NCI-H146 treated with DMSO at 0.1 percent for 48 hours (cell line): ENCODE measurements around the gene ZNF77.
"Not testable (repeated sequence)": the region's sequence is repeated elsewhere in the genome, so short reads cannot be mapped to it uniquely, and the experiment has no call there.

Source experiments
- DNase-seq: peaks from one replicate; lab custom pipeline; 2025; ENCODE audit not compliant: unreplicated experiment; lab: John Stamatoyannopoulos, UW

ZNF77 gene

DNA sequence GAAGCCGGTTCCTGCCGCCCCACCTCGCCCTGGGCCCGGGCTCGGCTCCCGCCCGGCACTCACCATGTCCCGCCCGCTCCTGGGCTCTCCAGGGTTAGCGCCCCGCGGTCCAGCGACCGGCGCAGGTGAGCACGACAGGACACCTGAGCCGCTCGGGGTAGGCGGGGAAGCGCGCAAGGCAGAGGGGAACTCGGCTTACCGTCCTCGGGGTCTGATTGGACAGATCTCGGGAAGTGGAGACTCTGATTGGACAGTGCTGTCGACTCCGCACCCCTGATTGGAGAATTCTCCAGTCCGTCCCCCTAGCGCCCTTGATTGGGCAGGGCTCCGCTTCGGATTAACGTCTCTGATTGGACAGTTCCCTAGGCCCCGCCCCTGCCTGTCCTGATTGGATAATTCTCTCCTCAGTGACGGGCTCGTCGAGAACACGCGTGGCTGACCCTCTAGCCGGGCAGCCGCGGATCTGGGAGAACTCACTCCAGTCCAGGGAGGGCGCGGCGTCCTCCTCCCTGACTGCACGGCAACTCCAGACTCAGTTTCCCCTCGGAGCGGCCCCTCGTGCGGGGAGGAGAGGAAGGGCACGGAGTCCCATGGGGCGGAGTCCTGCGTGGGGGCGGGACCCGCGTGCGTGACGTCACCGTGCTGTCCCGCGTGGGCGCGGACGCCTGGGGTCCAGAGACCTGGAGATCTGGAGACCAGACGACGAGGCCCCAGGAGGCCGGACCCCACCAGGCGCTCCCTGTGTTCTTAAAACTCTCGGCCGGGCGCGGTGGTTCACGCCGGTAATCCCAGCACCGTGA lies at the start of gene ZNF77:
Gene ZNF77, minus strand, starts transcription at position 197 of the 800 bp plus-strand sequence. Its CDS starts 131 bp downstream, at position 66.
- peak; percentile 94 for DNase-seq

DNA sequence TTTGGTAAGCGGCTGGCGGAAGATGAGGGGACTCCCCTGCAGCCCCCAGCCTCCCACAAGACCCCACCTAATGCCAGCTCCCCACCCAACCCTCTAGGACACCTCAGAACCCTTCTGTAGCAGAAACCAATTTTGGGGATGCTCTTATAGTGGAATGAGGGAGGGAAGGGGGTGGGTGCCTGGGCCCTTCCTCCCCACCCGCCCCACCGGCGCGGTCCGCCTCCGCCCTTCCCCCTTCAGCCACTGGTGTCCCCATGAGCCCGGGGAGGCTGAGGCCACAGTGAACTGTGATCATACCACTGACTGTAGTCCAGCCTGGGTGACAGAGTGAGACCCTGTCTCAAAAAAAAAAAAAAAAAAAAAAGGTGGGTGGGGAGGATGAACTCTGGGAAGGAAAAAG lies 48.8 kb upstream of the ZNF77 start:
- no peak for DNase-seq

DNA sequence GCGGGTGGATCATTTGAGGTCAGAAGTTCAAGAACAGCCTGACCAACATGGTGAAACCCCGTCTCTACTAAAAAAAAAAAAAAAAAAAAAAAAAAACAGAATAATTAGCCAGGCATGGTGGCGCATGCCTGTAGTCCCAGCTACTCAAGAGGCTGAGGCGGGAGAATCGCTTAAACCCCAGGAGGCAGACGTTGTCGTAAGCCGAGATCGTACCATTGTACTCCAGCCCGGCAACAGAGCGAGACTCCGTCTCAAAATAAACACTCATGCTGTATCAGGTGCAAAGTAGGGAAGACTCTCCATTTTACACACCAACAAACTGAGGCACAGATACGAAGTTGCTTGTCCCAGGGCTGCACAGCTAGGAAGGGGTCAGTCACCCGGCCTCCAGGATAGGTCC lies 48.2 kb upstream of the ZNF77 start:
- DNase-seq = no peak

DNA sequence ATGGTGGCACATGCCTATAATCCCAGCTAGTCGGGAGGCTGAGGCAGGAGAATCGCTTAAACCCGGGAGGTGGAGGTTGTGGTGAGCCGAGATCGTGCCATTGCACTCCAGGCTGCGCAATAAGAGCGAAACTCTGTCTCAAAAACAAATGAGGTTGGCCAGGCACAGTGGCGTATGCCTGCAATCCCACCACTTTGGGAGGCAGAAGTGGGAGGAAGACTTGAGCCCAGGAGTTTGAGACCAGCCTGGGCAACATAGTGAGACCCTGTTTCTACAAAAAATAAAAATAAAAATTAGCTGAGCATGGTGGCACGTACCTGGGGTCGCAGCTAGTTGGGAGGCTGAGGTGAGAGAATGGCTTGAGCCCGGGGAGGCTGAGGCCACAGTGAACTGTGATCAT lies 47.6 kb upstream of the ZNF77 start:
- not testable (repeated sequence) for DNase-seq

DNA sequence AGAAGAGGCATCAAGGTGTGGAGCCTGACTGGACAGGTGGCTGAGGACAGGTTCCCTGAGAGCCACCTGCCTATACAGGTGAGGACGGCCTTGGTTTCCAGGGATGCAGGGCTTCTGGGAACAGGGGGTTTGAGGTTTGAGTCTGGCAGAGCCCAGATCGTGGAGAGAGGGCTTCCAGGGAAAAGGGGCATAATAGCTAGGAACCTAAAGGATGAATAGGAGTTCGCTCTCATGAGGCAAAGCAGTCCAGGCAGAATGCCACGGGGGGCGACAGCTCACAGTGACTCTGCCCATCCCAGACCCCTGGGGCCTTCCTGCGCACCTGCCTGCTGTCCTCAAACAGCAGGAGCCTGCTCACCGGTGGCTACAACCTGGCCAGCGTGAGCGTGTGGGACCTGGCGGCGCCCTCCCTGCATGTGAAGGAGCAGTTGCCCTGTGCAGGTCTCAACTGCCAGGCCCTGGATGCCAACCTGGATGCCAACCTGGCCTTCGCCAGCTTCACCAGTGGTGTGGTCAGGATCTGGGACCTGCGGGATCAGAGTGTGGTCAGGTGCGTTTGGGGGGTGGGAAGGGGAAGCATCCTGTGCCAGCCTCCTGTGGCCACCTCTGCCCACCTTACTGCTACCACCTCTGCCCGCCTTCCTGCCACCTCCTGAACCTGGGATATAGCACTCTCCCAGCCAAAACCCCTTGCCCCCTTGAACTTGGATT lies 44.6 kb upstream of the ZNF77 start:
- DNase-seq = no peak

DNA sequence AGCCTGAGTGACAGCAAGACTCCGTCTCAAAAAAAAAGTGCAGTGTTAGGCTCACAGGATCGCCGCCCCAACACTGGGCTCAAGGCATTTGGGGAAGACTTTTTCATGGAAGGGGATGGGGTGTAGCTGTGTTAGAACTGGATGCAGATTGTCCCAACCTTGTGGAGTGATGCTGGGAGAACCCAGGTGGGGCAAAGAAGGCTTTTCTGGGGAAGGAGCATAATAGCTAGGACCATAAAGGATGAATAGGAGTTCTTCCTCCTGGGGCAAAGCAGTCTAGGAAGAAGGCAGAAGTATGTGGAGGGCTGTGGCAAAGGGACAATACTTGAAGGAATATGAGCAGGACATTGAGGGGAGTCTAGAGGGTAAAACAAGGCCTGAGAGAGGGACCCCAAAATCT lies 43.8 kb upstream of the ZNF77 start:
- DNase-seq = no peak

DNA sequence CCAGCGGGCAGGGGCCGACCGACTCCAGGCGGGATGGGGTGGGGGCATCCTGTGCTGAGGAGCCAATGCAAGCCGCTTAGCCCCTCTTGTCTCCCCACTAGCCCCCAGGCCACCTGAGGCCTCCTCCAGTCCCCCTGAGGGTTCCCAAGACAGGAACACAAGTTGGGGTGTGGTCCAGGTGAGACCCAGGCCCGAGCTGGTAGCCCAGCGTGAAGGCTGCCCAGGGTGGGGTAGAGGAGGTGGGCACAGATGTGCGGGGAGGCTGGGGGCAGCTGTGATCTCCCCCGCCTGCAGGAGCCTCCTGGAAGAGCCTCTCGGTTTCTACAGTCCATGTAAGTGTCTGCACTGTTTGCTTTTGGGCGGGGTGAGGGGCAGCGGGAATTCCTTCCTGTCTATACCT lies 43.0 kb upstream of the ZNF77 start:
- DNase-seq = no peak

DNA sequence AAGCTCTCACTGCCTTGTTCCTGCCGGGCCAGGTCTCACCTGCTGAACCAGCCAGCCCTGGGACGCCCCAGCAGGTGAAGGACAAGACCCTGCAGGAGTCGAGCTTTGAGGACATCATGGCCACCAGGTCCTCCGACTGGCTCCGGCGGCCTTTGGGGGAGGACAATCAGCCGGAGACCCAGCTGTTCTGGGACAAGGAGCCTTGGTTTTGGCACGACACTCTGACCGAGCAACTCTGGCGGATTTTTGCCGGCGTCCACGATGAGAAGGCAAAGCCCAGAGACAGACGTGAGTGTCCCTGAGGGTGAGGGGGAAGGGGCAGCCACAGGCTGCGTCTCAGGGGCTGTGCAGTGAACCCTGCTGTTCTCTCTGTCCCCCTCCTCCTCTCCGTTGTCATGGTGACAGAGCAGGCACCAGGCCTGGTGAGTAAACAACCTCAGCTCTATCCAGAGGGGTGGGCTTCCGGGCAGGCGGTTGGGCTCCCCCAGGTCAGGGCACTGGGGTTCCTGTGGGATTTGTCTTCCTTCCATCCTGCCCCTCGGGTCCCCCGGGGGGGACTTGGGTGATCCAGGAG lies 42.3 kb upstream of the ZNF77 start:
- DNase-seq = peak; percentile 20

DNA sequence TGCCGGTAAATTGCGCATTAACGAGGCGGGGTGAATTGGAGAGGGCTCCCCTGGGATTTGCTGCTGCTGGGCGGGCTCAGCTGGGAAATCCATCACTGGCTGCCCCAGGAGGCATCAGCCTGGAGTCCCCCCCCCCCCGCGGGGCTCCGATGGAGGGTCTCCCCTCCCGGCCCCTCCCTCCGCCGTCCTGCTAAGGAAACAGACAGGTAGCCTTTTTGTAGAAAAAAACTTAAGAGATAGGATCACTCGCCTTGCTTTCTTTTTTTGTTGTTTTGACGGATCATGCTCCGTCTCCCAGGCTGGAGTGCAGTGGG lies 39.4 kb upstream of the ZNF77 start:
- DNase-seq = no peak

DNA sequence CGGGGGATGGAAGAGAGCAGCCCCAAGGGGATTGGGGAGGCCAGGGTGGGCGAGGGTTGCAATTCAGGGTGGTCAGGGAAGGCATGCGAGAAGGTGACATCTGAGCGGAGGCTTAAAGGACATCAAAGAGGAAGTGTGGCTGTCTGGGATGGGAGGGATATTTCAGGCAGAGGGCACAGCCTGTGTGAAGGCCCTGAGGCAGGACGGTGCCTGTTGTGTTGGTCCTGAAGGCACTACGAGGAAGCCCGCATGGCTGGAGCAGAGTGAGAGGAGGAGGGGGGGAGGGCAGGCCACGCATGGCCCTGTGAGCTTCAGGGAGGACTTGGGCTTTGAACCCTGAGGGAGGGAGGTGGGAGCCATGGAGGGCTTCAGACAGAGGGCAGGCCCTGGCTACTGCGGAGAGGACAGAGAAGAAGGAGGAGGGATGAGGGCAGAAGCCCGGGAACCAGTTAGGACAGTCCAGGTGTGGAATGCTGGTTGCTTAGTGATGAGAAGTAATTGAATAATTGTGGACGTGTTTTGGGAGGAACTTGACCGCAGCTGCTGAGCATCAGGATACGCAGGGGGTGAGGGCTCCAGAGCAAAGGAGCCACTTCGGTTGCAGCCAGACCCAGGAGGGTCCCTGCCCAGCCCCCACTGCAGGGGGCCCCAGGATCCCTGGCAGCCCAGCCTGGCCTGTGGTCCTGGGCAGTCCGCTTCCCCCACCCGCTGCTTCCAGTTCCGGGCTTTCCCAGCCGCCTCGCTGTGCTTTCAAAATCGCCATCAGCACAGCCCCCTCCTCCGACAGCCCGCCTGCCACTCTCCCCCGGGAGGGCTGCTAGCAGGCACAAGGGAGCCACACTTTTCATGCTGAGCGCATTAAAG lies 38.8 kb upstream of the ZNF77 start:
- DNase-seq = peak; percentile 70

DNA sequence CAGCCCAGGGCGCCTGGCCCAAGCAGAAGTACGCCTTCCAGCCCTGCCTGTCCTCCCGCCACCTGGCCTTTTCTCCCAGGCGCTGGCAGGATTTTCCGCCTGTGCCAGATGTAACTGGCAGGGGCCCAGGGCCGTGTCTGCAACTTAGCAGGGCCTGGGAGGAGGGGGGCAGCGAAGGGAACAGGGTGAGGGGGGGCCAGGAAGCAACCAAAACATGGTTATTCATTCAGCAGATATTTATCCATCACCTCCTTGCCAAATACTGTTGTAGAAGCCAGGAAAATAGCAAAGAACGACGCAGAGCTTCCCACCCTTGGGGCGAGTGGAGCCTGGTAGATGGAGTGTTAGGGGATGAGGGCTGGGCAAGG lies 38.2 kb upstream of the ZNF77 start:
- no peak for DNase-seq

DNA sequence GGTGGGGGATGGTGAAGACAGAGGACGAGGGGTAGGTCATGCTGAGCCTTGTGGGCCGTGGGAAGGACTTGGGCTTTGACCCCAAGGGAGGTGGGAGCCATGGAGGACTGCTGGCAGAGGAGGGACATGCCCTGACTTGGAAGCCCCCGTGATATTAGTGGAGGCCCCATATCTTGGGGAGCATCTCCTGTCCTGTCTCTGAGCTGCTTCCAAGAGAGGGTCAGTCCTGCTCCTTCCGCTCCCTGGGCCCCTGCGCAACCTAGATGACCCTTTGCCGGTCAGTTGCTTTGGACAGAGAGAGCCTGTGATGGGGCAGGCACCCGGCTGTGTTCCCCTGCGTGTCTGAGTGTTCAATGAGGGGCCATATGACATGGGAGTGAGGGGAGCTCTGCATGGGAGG lies 37.8 kb upstream of the ZNF77 start:
- DNase-seq = no peak

DNA sequence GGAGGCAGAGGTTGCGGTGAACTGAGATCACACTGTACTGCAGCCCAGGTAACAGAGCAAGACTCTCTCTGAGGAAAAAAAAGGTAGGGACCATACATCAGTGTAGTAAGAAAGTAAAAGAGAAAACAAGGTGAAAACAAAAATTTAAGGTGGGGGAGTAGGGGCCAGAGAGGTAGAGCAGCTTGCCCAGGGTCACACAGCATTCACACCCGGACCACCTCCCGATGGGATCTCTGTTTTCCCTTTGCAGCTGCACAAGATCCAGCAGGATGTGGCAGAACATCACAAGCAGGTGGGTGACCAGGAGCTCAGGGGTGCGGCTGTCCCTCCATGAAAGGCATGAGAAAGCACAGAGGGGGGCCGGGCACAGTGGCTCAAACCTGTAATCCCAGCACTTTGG lies 37.1 kb upstream of the ZNF77 start:
- DNase-seq = no peak

DNA sequence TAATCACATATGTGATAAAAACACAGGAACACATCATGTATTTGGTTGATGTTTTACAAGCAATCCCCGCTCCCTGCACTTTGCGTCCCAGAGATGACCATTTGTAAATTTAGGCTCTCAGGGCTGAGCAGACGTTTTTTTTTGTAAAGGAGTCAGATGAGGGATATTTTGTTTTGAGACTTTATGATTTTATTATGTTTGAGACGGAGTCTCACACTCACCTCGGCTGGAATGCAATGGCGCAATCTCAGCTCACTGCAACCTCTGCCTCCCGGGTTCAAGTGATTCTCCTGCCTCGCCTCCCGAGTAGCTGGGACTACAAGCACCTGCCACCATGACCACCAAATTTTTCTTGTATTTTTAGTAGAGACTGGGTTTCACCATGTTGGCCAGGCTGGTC lies 34.0 kb upstream of the ZNF77 start:
- no peak for DNase-seq

DNA sequence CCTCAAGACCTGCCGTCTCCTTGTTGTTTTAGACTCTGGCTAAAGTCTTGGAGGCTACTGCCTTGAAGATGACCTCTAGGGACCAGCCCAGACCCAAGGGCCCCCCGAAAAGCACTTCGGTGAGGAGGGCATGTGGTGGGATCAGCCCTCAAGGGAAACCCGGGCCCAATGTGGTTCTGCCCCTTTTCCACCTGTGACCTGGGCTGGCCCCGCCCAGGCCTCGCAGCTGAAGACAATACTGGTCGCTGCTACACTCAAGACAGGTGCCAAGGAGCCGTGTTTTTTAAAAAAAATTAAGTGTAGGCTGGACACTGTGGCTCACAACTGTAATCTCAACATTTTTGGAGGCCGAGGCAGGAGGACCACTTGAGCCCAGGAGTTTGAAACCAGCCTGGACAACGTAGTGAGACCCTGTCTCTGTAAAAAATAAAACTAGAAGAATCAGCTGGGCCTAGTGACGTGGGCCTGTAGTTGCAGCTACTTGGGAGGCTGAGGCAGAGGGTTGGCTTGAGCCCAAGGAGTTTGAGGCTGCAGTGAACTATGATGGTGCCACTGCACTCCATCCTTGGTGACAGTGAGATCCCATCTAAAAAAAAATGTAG lies 33.5 kb upstream of the ZNF77 start:
- no peak for DNase-seq

DNA sequence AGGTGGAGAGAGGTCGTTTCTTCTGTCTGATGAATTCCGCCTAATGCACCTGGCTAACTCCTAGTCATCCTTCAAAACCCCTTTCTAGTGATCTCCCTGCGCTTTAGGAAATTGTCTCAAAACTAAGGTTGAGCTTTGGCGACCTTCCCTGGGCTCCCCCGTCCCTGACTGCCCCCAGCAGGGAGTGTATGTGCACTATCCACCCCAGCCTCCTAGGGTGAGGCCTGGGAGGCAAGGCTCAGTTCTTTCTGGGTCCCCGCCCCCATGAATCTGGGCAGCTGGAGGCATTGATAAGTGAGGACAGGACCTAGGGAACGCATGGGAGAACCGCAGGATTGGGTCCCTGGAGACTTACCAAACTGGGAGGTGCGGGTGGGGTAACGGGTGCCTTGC lies 33.0 kb upstream of the ZNF77 start:
- DNase-seq = no peak

DNA sequence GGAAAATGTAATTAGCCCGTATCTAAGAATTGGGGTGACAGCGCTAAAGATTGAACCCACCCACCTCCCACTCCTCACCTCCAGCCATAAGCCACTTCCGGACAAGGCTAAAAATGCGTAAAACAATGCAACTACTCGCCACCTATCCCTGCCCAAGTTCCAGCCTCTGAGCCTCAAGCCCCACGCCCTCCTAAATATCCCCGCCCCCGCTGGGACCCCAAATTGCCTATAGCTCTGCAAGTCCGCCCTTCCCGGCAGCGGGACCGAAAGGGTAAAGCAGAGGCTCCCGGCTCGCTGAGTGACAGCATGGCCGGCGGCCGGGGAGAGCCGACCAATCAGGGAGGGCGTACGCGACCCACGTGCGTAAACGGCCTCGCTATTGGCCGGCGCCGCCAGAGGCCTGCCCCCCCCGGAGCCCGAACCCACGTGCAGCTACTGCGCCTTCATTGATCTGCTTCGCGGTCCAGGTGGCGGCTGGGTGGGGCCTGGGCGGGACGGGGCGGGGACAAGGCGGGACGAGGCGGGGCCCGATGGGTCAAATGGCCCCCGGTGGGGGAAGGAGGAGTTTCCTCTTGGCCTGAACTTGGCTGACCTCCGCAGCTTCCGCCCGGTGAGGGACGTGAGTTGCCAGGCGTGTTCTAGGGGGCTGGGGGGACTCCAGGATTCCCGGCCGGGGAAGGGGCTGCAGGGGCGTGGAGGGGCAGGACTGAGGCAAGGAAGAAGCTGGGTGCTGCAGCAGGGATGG lies 32.4 kb upstream of the ZNF77 start, which contains the start of gene TLE6:
Gene TLE6, plus strand, starts transcription at position 564 of the 745 bp plus-strand sequence. CDS start 670 bp downstream, outside the sequence.
- DNase-seq = peak; percentile 74

DNA sequence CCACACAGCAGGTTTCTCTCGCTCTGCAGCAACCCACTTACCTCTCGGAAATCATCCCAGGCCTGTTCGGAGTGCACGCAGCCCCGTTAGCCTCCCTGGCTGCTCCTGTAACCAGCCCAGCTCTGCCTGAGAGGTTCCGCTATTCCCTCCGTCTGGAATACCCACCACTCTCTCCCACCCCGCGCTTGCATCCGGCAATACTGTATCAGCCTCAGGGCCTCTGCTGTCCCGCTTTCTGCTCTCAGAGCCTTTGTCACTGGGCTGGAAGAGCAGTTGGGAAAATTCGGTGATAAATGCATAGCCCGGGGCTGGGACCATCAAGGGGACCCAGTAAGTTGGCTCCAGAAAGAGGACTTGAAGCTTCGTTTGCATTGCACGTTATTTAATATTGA lies 31.8 kb upstream of the ZNF77 start:
- DNase-seq = no peak

DNA sequence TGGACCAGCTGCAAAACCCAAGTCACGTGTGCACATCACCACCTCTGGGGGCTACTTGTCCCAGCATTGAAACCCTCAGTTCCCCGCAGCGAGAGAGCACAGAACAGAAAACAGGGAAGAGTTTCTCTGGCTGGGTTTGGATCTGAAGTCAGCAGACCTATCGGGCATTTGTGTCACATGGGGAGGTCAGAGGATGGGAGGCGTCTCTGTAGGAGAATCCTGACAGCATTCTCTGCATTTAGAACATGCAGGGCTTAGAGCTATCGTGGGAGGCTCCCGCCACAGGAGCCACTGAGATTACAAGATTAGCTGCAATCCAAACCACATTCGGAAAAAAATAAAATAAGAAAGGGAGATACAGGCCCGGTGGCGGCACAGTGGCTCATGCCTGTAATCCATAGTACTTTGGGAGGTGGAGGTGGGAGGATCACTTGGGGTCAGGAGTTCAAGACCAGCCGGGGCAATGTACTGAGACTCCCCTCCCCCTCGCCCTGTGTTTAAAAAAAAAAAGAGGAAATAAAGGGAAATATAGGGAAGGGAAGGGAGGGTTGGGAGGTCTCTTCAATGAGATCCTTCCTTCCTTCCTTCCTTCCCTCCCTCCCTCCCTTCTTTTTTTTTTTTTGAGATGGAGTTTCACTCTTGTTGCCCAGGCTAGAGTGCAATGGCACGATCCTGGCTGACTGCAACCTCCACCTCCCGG lies 29.7 kb upstream of the ZNF77 start:
- DNase-seq = no peak

DNA sequence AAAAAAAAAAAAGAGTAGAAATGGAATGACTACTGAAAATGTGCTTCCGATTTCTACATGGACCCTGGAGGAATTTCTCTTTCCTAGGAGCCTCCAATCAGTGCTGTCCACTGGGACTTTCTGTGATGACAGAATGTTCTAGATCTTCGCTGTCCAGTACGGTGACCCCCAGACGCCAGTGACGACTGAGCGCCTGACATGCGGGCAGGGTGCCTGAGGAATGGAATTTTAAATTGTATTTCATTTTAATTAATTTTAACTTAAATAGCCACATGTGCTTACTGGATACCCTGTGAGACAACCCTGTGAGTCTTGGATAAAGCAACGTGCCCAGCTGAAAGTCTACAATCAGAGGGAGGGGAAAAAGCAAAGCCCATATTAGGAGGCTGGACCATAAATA lies 28.5 kb upstream of the ZNF77 start:
- DNase-seq = no peak
